ENCODE data around the gene VDR.

VDR gene

DNA sequence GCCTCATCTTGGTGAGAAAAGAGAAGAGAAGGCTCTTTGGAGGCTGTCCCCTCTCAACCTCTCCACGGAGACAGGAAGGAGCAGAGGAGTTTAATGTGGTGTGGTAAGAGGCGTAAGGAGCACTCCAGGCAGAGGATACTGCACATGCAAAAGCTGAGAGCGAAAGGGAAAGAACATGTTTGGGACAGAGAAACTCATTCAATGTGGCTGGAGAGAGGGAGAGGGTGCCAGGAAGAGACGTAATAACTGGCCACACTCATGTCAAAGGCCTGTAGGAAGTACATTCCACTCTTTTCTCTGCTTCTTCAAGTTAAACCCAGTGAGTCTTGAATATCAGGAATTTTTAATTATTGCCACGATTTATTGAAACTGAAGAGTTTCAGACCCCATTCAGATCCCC lies 12.0 kb downstream of the VDR start:
- no peak for DNase-seq (ENCODE audit: low read depth)

DNA sequence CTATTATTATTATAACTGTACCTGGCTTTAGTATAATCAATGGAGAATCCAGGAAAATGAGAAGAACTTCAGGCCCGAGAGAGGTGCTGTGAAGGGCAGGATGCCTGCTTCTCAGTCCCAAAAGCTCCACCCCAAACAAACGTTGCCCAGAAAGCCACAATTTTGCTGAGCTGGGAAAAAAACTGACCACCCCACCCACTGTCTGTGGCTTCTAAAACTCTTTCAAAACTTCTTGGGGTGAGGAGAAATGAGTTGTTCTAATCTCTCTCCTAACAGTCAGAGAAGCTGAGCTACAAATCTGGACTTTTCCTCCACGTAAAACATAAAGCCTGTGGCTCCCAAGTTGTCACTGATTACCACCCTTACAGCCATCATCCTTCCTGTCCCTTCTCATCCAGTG lies 13.4 kb downstream of the VDR start:
- DNase-seq (ENCODE audit: low read depth): no peak

DNA sequence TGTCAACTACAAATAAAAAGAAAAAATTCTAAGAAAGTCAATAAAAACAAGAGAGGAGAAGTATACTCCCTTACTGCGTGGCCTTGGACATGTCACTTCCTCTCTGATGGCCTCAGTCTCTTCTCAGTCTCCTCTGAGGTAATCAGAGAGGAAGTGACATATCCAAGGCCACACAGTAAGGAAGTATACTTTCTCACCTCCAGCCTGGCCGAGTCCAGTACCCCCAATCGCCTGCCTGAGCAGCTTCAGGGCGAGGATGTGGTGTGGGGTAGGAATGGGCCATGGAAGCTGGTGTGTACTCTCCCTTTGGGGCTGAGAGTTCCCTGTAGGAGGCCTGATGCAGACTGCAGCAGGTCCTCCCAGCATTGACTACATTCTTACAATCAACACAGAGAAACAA lies 15.8 kb downstream of the VDR start:
- no peak for DNase-seq (ENCODE audit: low read depth)

DNA sequence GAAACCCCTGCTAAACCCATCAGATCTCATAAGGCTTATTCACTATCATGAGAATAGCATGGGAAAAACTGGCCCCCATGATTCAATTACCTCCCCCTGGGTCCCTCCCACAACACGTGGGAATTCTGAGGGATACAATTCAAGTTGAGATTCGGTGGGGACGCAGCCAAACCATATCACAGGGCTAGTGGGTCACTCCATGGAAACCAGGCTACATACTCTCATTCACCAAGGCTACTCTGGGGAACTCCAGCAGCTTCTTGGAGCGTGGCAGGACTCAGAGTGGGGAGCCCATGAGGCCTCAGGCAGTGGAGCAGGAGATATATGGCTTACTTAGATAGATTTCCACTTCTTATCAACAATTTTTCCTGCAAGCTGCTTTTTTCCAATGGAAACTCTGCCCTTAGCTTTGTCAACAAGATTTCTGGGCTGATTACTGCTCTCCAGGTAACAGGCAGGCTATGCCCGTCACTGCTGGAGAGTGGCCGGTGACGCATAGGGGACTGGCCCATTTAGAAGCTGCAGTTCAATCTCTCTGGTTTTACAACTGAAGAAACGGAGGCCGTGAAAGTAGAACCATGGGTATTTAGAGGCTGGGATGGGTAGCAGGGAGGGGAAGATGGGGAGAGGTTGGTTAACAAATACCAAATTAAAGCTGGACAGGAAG lies 16.5 kb downstream of the VDR start:
- no peak for DNase-seq (ENCODE audit: low read depth)

DNA sequence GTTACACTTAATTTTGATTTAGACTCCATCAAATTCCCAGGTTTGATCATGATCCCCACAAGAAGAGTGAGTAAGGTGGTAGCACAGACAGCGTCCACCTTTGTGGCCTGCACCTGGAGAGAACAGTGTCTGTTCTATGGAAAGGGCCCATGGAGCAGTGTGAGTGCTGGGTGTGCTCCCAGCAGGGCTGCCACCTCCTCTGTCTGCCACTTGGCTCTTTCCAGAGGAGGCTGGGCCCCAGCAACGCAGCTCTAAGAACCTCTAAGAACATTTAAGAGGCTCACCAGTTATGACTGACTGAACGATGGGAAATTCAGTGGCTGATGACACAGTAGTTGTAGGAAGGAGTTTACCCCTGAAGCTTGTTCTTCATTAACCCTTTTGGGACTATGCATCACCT lies 17.3 kb downstream of the VDR start:
- DNase-seq (ENCODE audit: low read depth): no peak

DNA sequence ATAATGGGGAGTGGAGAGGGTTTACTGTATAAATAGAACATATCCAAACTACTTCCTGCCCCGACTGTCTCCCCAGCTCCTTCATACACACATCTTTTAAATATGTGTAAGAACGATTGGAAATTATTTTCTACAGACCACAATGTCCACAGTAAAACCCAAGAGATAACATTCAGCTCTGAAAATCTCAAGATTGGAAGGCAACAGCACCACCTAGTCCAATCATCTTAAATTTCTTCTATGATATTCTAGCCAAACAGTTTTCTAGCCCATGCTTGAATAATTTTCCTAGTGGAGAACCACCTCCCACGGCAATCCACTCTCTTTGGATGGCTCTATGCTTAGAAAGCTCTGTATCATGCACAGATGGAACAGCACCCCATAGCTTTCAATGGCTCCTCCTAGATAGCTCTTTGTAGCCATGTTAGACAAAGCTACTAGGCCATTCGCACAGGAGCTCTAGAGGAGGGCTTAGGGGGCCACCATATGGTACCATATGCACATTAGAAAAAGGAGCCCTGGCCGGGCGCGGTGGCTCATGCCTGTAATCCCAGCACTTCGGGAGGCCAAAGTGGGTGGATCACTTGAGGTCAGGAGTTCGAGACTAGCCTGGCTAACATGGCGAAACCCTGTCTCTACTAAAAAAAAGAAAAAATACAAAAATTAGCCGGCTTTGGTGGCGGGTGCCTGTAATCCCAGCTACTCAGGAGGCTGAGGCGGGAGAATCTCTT lies 18.1 kb downstream of the VDR start:
- DNase-seq (ENCODE audit: low read depth): no peak

DNA sequence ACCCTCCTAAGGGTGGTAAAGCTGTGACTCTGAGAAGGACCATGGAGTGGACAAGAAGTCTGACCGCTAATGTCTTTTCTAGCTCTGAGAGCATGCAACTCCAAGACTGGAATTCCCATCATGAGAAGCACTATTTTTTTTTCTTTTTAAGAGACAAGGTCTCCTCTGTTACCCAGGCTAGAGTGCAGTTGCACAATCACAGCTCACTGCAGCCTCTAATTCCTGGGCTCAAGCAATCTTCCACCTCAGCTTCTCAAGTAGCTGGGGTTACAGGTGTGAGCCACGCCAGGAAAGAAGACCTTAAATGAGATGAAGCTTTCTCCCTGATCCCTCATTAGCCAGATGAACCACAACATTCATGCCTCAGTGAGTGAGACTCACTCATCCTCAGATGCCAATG lies 19.2 kb downstream of the VDR start:
- no peak for DNase-seq (ENCODE audit: low read depth)

DNA sequence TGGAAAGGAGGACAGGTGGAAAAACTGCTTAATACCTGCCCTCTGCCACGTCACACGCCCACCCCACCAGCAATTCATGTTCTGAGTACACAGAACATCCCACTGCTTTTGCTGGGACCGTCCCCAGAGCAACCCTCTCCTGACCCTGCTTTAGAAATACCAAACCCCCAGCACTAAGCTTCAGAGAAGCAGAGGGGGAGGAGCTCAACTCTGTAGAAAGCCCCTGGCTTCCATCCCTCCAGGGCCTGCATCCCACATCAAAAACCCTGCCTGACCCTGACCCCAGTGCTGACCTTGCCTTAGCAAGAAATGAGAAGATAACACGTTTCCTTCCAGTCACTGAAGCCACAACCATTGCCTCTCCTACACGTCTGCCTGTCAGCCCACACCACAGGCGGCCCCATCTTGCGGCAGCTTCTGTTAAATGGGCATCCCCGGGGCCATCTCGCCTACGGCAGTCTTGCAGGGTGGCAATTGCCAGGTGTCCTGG lies 19.7 kb downstream of the VDR start:
- peak; percentile 53 for DNase-seq (ENCODE audit: low read depth)

DNA sequence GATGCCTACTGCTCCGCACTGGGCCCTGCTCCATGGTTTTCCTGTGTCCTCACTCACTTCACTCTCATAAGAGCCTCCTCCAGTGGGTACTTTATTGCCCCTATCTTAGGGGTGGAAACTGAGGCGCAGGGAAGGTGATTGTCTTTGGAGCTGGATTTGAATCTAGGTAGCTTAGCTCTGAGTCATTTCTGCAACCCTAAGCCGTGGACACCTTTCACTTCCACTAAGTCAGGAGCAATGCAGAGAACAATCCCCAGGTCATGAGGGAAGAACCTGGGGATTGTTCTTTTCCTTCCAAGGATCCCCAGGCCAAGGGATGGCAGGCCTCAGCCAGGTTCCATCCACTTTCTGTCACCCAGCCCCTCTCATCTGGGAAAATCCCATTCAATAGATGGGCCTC lies 20.3 kb downstream of the VDR start:
- no peak for DNase-seq (ENCODE audit: low read depth)

DNA sequence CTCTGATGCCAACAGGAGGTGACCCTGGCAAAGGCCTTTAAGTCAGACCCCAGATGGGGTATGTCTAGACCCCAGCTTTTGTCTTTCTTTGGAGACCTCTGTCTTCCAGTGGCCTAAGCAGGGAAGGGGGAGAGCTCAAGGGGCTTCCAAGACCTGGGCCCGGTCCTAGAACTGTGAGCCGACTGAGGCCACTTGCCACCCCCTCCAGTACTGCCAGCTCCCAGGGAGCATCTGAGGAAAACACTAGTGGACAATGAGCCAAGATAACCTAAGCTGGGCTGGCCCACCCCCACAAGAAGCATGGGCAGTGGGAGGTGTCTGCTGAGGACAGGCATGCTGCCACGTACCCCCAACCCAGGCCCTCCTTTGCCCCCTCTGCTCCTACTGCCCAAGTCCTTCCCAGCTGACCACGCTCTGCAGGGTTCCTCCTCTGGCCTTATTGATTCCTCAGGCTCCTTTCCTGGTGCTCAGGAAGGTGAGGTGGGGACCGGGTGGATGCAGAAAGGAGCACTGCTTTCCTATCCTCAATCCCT lies 21.1 kb downstream of the VDR start:
- DNase-seq (ENCODE audit: low read depth): no peak

DNA sequence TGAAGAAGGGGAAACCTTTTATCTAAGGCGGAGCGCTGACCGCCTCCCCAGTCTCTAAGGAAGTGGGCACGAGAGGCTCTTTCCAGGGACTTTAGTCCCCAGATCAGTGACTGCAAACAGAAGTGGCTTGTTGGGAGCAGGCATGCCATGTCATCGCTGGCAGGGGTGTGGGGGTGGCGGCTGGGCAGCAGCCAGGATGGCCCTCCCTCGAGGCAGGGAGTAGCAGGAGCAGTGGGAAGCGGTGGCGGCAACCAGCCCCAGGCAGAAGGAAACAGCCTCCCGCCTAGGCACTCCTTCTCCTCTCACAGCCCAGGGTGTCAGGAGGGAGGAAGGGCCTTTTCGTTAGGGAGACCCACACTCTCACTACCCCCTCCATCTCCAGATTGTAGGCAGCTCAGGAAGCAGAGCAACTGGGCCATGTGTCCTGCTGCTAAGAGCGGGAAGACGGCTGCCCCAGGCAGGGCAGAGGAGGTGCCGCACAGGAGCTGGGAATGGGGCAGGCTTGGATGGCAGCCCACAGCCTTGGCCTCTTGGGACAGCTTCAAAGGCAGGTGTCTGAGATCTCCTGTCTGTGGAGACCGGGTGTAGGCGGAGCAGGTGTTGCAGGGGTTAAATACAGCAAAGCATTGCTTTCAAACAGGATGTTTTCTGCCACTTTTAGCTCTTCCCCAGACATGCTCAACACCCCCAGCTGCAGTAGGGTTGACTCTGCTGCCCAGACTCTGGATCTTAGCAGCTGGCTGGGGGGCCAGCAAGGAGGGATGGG lies 21.8 kb downstream of the VDR start:
- no peak for DNase-seq (ENCODE audit: low read depth)

DNA sequence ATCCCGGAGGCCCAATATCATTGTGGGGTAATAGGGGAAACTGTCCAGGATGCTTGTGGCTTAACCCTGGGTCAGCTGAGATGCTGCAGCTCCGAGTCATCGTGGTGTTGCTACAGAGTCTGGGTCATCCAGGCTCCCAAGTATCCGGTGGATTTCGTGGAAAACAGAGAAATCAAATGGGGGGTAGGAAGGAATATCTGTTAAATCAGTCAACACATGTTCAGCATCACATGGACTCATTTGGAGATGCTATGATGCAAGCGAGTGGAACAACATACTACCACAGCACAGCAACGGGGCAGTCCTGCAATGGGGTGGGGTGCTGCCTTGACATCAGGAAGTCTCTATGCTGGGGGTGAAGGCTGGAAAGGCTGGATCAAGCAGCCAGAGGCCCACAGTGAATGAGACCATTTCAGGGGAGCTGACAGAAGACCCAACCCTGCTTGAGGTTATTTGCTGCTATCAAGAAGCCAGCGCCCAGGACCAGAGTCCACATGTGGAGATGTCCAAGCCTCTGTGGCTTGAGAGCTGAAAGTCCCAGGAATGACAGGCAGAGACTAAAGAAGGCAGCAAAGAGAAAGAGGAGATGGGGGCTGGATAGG lies 22.9 kb downstream of the VDR start:
- DNase-seq (ENCODE audit: low read depth): no peak

DNA sequence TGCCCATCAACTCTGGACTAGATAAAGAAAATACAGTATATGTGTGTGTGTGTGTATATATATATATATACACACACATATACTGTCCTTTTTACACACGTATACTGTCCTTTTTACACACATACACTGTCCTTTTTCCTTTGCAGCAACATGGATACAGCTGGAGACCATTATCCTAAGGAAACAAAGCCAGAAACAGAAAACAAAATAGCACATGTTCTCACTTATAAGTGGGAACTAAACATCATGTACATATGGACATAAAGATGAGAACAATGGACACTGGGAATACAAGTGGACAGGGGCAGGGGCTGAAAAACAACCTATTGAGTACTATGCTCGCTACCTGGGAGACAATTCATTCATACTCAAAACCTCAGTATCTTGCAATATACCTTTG lies 23.7 kb downstream of the VDR start:
- DNase-seq (ENCODE audit: low read depth): no peak

DNA sequence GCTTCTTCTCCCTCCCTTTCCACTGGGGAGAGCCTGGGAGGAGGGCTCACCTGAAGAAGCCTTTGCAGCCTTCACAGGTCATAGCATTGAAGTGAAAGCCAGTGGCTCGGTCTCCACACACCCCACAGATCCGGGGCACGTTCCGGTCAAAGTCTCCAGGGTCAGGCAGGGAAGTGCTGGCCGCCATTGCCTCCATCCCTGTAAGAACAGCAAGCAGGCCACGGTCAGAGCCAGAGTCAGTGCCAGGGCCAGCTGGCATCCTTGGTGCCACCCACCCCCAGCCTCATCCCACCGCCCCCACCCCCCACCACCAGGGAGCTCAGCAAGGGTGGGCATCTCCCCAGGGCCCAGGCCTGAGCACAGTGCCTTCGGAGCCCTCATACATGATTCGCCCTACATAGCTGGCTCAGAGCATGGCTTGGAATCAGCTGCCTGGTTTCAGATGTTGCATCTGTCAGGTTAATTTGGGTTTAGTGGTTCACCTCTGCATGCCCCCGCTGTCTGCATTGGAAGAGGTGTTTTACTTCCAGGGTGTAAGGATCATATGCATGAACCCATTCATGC lies 25.8 kb downstream of the VDR start:
- DNase-seq (ENCODE audit: low read depth): no peak

DNA sequence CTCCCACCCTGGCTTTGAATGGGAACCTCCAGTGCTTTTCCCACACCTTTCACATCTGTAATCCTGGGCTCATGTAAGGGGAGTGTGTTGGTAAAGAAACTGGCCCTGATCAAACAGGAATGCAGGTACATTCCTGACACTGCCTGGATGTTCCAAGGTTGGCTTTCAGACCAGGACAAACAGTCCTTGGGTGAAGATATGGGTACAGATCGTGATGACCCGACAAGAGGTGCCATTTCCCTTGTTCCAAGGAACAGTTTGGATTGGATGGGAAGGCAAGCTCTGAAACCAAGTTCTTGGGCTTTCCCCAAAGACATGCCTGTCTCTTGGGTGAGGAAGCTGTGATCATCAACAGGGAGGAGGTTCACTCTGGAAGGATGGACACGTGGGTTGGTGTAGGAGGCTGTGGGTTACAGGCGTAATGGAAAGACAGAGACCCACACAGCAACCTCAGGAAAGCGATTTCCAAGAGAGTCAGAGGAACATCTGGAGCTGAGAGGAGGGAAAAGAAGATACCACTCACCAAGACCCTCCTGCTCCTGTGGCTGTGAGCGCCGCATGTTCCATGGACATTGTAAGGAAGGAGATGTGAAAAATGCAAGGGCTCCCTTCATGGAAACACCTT lies 26.4 kb downstream of the VDR start:
- no peak for DNase-seq (ENCODE audit: low read depth)

DNA sequence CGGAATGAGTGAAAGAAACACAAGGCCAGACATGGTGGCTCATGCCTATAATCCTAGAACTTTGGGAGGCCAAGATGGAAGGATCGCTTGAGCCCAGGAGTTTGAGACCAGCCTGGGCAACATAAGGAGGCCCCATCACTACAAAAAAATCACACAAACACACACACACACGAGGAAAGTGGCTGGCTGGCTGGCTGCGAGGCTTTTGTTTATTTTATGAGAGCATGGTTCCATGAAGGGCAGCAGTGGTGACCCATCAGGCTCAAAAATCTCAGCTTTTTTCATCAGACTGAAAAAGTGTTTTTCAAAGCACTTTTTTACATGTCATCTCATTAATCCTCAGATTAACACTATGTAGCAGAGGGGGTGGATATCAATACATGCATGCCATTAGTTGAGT lies 27.7 kb downstream of the VDR start:
- no peak for DNase-seq (ENCODE audit: low read depth)

DNA sequence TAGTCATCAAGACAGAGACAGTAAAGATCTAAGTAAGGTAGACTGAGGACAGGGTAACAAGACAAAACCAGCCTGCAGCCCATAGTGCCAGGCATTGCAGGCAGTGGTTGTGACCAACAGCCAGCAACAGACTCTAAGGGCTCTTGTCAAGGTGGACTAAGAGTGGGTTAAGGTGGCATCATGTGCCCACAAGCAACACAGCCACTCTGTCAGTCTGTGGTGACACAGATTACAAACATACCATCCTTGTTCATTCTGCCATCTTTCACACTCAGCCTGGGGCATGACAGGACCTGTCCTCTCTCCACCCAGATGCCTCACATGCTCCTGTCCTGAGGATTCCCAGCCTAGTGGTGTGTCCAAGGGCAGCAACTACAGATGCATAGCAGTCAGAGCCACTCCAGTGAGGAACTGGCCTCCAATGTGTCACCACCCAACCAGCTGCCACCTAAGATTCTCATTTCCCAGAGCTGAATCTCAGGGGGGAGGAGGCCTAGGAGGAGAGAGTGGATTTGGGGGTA lies 28.3 kb downstream of the VDR start:
- no peak for DNase-seq (ENCODE audit: low read depth)

DNA sequence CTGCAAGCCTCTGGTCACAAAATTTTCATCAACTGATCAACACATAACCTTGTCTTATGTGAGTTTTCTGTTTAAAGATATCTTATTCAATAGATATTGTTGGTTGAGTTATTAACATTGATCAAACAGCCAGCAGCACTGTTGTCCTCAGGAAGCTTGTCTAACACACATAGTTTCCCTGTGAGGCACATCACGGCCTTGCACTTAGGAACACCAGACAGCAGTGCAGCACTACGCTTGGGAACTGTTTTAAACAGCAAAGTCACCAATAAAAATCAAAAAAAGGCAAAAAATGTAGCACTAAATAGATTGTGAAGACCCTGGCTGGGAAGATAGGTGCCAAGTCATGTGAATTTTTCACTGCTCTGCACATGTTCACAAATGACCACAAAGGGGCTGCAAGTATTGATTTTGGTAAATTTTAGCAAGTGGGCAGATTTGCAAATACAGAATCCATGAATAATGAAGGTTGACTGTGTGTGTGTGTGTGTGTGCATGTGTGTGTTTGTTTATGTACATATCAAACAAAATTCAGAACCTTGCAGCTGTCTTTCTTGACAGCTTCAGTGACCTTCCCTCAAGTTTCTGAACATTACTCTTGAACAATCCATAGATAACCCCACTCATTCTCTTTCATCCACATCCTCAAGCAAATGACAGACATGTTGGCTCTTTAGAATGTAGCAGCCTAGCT lies 28.9 kb downstream of the VDR start:
- no peak for DNase-seq (ENCODE audit: low read depth)

DNA sequence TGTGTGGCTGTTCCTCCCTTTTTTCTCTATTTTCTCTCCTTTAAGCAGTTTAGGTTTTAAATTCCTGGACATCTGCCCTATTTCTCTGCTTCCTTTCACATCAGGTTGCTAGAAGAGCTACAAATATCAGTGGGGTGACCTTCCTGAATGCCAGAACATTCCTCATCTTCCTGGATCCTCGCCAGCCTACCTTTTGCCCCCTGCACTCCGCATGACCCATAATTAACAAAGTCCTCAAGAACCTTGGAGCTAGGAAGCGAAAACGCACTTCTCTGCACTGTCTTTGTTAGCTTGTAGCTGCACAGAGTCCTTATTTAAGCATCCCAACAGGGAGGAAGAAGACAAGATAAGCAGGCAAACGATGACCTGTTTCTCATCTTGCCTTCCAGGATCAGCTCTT lies 30.5 kb downstream of the VDR start:
- no peak for DNase-seq (ENCODE audit: low read depth)

DNA sequence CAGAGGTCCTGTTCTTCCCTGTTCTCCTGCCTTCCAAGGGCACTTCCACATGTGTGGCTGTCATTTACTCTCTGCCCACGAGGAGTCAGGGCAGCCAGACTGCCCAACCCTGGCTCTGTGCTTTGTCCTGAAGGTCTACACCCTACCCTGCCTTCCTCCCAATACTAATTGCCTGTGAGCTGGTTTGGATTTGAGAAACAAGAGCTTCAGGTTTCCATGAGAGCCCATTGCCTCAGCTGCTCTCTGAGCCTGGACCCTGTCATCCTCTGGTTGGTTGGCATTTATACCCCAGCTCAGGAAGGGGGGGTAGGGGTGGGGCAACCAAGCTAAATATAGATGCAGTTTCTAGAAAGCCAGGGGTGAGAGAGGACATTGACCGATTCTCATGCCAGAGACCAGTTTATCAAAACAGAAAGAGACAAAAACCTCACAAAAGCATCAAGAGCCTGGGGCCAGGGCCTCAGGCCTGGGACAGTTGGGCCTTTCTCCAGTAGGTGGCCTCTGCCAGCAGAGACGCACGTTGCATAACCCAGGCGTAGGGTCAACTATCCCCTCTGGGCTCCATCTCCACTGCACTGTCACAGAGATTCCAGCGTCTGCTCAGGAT lies 34.5 kb downstream of the VDR start:
- DNase-seq (ENCODE audit: low read depth): no peak

Measured in stimulated activated CD8-positive, alpha-beta memory T cell treated with anti-CD3 and anti-CD28 coated beads, Interleukin-7, amount 100 ng/mL, for 24 hours (primary cell).